ENCODE measurements around the gene INVS.
"Not testable (repeated sequence)": the region's sequence is repeated elsewhere in the genome, so short reads cannot be mapped to it uniquely, and the experiment has no call there.

The INVS gene

DNA sequence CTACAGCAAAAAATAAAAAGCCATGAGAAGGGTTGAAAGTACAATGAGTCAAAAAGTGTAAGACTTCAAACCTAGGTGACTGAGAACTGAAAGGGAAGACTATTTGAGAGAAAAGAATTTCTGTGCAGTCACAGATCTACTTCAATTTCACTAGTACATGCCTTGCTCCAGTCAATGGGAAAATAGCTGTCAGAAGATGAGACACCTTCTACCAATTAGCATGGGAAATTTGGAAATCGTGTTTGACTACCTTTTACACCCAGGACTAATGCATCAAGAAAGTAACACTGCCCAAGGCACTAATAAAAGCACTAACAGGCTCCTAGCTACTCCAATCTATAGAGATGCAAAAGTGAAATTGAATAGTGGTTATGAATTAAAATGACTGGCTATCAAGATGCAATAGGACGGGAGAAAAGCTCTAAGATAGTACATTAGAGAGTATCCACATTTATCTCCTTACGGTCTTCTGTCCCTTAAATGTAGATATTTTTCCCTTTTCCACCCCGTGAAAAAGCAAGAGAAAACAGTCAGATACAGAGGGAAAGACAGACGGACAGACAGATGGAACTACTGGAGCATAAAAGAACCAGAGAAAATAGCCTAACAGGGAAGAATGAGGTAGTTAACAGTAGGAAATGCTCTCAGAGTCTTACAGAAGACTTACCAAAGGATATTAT lies 15.5 kb upstream of the INVS start:
- no peak for DNase-seq

DNA sequence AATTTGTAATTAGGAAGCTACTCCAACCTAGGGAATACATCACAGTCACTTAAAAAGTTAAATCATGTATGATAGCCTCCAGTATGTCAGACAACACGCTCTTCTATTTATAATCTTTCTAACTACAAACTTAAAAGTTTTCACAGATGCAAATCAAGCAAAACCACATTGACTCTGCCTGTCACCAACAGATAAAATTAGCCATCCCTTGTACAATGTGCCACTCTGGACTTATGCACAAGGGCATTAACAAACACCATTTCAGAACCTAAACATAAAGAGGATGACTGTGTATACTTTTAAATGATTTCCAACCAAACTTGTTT lies 15.0 kb upstream of the INVS start:
- no peak for DNase-seq

DNA sequence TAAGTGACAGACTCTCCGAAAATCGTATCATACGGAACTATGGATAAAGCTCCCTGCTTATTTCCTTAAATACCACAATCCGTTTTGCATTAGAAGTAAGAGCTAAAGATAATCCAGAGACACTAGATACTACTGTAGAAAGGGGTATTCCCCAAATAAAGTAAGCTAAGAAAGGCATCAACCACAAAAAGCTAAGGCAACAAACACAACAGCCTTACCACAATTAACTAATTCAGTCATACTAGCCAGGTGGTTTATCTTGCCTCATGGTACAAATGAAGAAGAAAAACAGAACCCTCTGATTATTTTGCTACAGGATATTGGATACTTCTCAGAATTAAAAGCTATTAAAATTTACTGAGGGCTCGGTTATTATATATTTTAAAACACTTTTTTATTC lies 14.3 kb upstream of the INVS start:
- no peak for DNase-seq

DNA sequence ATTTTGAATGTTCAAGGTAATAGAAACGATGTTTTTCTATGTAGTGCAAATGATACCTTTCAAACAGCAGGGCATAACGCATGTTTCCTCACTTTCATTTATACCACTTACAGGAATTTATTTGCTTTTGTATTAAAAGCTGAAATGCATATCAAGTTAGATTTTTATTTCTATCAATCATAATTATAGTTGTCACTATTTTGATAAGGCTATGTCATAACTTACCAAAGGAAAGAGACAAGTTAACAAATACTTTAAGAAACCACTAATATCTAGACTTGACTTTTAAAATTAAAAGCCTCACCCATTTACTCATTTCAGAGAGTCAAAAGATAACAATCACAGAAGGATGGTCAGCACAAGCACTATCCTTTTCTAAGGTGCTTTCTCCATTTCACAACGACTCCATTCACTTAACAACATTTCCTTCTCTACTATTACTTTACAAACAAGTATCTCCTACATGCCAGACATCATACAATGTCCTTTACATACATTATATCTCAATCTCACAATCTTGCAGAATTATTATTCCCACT lies 12.9 kb upstream of the INVS start:
- no peak for DNase-seq

DNA sequence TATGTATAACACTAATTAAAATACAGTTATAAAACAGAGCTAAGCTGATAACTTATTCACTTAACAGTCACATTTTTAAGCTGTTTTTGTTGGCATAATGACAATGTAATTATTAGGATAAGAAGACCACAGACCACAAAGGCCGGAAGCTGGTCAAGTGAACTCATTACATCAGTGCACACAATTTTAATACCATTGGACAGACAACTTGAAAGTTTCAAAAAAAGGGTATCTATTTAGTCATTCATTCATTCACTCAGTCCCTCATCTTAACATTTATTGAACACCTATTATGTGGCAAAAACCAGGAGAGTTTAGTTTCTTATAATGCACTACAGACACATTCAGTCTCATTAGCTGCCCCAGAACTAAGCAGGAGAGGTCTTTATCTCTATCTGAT lies 11.8 kb upstream of the INVS start:
- DNase-seq: no peak

DNA sequence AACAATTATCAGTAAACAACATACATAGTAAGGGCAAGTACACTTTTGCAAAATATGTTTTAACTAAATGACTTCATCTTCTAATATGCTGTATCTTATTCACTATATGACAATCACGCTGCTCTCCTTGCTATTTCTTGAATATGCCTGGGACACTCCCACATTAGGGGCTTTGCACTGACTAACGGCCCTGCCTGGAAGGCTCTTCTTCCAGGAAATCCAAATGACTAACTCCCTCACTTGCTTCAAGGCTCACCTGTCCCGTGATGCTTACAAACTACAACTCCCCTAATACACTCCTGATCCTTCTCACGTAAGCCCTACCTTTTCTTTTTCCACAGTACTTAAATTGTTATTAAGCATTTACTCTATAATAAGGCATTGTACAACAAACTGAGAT lies 10.8 kb upstream of the INVS start:
- peak in 1 of 2 experiments; percentile 35 for DNase-seq

DNA sequence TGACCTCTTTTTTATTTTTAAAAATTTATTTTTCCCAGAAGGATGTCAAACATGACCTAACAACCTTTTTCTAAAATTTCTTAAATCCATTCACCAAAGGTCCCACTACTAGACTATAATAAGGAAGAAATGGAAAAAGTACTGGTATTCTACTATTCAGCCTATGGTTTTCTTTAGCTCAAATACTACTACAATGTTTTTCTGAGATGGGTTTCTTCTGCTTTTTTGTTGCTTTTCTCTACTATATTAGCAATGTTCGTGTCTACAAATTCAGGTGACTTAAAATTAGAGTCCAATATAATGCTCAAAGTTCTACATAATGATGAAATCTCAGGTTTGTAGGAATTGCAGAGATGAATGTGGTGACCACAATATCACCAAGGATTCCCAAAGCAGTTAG lies 8.2 kb upstream of the INVS start:
- DNase-seq: no peak

DNA sequence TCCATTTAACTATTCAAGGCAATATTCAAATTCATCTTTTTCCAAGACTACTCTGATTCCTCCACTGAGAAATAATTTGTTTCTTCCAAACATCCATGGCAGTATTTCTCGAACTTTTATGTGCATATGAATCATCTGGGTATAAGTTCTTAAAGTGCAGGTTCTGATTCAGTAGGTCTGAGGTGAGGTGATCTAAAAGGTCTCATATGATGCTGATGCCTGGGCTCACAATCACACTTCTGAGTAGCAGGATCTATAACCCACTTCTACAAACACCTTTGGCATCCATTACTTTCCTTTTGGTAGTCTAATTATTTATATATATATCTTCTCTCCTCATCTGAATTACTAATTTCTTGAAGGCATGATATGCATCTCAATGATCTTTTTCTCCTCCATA lies 7.4 kb upstream of the INVS start:
- DNase-seq: no peak

DNA sequence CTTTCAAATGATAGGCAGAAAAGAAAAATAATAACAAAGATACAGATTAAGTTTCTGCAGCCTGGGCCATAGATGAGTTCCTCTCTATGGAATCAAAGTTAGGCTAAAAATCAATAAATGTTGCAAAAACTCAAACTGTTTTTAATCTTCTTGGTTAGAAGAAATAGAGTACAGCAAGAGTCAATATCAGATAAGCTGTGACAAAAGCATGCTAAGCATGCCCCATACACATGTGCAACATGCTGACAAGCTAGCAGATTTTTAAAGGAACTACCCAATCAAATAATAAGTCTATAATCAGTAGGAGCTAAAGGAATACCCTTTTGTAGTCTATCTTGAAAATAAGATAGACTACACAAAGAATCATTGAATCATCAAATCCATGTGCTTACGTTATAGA lies 7.0 kb upstream of the INVS start:
- DNase-seq: no peak

DNA sequence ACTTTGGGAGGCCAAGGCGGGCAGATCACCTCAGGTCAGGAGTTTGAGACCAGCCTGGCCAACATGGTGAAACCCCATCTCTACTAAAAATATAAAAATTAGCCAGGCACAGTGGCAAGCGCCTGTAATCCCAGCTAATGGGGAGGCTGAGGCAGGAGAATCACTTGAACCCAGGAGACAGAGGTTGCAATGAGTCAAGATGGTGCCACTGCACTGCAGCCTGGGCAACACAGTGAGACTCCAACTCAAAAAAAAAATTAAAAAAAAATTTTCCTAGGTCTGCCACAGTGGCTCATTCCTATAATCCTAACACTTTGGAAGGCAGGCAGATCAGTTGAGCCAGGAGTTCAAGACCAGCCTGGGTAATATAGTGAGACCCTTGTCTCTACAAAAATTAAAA lies 4.6 kb upstream of the INVS start:
- not testable (repeated sequence) for DNase-seq

DNA sequence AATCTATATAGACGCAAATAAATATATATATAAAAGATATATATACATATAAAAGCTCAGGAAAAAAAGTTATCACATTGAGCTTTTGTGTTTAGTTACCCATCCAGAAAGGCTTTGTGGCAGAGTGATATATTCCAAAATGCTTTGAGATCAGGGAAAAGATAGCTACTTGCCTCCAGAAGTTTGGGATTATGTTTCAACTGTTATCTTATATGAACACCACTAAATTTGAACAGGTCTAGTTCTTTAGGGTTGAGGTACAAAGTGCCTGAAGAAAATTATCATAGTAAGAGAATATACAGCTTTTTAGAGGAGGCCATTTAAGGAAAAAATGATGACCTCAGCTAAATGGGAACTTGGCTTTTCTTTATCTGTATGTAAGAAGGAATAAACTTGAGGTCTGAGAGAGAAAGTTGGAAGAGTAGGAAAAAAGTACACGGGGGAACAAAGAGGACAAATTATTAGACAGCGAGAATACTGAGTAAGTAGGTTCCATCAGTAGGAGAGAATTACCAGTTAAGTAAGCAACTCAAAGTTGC lies 2.6 kb upstream of the INVS start:
- no peak for DNase-seq

DNA sequence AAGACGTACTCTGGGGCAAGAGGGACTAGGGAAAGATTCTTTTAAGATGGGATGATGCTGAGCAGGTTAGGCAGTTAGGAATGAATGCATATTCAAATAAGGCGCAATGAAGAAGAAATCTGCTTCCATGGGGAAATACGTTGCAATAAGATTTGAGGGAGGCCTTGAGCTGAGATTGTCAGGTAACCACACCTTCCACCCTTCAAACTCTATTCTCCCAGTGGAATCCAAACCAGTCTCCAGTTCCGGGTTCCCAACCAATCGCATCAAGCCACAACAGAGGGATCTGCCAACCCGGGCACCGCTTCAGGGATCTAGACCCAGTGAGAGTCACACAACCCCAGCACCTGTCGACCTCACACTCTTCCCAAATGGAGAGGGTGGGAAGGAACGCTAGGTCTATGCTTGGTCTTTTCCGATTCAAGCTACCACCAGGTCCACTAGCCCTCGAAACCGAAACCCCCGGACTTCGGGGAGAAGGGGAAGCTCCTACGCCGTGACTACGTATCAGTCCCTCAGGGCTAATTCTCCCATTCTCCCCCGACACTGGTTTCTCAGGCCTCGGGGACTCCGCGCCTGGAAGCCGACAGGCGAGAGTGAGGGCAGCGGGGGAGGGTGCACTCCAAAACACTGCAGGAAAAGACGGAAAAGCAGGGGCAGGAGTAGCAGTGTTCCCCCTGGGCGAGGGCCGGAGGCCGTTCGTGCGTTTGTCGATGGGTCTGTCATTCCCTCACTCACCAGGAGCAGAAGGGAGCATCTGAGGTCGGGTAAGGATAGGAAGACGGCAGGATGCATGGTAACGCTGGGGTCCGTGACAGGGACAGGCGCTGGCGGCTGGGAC lies 777 bp upstream of the INVS start:
- DNase-seq: peak in 1 of 2 experiments; percentile 40

DNA sequence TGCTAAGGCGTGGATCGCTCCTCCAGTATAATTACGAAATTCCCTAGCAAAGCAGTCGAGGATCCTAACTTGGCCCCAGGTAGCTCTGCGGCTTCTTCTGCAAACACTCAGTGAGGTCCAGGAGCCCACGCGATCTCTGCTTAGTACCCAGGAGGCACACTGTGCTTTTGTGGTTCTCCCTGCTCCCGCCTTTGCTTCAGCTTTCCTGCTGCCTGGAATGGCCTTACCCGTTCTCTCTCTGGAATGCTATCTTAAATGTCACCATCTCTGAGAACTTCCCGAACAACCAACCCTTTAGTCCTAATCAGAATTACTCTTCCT lies 639 bp downstream of the INVS start:
- DNase-seq: no peak

DNA sequence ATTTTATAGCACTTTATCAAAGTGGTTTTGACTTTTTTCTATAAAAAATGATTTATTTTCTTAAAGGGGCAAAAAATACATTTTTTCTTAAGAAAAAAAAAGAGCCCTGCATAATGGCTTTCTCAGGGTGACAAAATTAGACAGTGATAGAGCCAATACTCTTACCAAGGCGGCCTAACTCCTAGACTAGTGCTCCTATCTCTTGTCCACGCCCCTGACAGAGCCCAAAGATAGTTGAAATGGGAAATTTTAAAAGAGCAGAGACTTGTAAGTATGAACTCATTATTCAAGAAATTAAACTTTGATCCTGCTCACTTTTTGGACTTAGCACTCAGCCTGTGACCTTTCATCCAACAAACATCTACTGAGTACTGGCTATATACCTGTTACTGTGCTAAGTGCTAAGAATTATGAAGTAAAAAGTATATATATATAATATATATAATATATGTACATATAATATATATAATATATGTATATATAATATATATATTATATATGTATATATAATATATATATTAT lies 1.2 kb downstream of the INVS start:
- no peak for DNase-seq

DNA sequence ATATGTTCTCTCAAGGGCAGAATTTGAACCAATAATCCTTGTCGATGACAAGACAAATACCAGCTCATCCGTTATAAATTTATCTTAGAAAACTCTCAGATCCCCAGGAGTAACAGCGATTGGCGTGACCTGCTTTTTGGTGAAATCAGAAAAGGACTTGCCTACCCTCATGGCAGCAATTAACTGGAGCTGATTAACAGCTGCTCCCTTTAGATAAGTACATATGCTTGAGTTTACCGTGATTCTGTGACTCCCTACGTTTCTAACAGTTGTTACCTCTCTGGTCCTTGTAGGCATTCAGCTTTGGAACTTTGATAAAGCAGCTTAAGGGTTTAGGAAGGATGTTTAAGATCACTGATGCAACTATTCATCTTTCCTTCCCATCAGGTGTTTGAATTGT lies 2.6 kb downstream of the INVS start:
- no peak for DNase-seq

DNA sequence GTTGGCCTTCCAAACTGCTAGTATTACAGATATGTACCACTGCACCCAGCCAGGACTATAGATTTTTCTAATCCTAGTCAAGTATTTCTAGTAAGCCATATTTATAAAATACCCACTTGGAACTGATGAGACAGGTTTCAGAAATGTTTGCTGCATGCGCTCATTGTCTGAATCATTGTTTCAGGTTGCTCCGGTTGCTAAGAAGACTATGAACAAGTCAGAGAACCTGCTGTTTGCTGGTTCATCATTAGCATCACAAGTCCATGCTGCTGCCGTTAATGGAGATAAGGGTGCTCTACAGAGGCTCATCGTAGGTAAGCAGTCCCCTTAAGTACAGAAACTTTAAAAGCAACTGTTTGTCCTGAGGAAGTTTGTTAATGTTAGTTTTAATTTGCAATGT lies 5.3 kb downstream of the INVS start:
- DNase-seq: no peak

DNA sequence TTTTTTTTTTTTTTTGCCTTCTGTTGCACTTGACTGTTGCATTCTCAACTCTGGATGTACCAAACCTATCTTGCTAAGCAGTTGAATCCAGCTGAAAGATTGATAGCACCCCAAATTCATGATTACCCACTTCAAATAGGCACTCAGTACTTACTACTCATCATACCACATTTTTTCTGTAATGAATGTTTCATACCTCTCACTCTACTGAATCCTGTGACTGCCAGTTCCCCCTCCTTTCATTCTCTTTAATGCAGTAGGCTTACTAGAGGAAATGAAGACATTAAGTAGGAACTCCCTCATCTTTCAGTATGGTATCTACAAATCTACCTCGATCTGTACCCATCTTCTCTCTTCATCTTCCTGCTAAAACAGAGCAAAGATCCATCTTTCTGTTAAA lies 6.8 kb downstream of the INVS start:
- DNase-seq: no peak

DNA sequence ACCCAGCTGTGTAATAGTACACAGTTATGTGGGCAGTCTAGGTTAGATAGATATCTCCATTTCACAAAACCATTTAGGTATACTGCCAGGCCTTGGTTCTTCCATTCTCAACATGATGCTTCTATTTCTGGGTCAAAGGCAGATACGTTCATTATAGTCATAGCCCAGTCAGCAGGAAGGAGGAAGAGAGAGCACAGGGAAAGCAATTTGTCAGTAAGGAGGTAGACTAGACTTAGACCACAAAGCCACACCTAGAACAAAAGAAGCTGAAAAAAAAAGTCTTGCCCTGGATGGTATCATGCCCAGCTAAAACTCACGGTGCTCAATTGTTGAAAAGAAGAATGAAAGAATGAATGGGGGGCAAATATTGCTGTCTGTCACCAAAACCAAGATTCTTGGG lies 7.6 kb downstream of the INVS start:
- DNase-seq: no peak

DNA sequence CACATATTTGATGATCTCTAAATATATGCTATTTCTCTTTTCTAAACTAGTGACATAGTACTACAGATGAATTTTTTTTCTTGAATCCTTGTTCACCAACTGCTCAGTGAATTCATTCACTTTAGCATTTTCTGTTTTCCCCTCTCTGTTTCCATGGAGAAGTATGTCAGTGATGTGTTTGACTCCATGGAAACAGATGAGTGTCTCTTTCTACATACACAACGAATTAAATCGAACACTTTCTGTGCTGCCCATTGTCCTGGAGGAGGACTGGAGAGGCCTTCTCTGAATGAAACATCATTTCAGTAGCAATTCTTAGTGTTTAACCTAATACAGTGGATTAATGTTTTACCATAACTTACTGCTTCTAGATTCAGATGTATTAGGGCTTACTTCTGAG lies 9.5 kb downstream of the INVS start:
- no peak for DNase-seq

DNA sequence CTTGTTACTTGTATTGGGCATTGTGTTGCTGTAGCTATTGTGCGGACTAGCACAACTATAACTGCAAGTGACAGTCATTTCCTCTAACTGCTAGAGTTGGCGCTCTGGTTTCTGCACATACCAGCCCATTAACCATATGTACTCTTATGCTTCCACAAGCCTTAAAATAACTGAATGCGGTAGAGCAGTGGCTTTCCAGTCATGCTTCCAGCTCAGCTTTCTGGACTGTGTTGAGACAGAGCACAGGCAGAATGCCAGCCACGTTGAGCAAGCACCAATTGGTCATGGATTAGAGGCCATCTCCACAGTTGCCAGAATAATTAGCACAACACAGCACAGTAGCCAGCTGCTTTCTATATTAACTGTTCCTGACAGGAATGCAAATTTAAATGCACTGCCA lies 12.2 kb downstream of the INVS start:
- no peak for DNase-seq

DNA sequence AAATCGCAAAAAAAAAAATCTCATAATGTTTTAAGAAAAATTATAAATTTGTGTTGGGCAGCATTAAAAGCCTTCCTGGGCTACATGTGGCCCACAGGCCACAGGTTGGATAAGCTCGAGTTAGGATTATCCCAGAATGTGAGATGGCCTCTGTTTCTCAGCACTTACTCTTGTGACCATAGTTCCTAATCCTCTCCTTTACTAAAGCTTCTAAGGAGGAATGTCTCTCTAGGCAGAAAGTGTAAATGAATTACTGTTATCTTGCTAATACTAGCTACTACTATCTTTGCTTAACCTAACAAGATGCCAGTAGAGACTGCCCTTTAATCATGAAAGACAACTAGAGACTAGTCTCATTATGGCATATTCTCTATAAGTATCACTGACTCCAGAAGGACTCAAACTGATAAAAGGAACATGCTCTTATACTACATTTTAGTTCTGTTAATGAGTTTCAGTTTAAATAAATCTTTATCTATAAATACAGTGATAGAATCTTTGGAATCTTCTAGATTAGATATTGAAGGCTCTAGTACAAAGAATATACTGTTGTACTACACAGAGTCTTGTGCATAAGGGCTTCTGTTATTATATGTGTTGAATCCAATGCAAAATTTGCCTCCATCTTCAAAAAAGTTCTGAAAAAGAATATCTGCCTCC lies 13.8 kb downstream of the INVS start:
- no peak for DNase-seq

DNA sequence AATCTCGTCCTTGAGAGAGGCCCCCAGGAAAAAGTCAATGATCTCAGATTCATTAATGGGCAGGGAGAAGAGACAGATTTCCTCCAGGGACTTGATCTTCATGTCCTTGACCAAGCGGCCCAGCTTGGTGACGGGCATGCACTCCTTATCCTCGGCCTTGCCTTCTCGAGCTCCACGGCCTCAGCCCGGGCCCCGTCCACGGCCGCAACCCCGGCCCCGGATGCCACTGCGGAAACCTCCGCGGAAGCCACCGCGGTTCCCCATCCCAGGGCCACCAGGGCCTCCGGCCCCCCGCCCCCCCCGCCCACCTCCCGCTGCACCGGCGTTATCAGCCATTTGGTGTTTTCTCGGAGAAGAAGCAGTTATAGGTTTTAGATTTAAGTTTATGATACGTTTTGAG lies 18.3 kb downstream of the INVS start:
- no peak for DNase-seq

DNA sequence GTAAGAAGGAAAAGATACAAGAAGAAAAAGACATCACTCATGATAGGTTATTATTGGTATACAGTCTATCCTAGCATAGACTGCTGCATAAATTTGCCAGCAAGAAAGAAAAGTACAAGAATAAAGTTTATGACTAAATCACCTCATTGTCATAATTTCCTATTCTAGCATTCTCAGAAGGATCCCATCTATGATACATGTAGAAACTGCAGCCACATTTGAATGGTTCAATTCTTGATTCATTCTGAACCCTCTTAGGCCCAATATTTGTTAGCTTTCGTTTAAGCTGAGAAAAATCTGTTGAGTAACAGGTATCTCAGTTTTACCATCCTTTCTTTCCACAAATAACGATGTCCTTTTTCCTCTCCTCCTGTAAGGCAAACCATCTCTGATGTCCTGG lies 21.2 kb downstream of the INVS start:
- no peak for DNase-seq

DNA sequence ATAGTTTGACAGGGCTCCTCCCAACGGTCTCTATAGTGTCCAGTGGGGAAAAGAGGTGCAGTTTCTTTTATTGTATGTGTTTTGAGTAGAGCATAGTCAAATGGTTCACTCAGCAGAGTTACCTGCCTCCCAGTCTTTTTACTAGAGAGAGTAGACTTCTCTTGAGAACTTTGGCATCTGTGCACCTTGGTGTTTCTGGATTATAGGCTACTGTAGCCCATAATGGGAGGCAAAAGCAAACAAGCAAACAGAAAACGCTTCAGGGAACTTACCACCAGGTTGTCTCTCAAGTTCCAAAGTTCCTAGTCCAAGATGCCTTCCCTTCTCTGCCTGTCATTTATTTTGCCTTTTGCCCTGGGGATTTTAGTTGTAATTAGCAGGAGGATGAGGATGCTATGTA lies 26.2 kb downstream of the INVS start:
- DNase-seq: no peak
